A673 (cell line): ENCODE measurements around the gene KIF26B. TPM values are rescaled to one million over a fixed set of nuclear protein-coding genes. Genes with fewer than 3 reads are reported as not detected.

Source experiments
- BruUV-seq: library from RNA; stranded (reverse); fragments of 400-500 nt; replicated peaks from 2 replicates; lab custom pipeline; 2021; lab: Mats Ljungman, UMichigan
- CTCF ChIA-PET: fragments of 300-600 bp; sonication (Branson Sonifier 250); formaldehyde crosslinking; loops from one replicate; lab custom pipeline; 2022; ENCODE audit warnings: antibody characterized with exemption; lab: Charles Lee
- POLR2A ChIA-PET: fragments of 300-600 bp; sonication (Branson Sonifier 250); formaldehyde crosslinking; loops from one replicate; lab custom pipeline; 2022; ENCODE audit warnings: antibody characterized with exemption; ENCODE audit not compliant: low non-redundant PET; lab: Charles Lee
- DNase-seq: peaks from one replicate; pipeline ENCODE4 v3.0.0-alpha.2; 2015; ENCODE audit warnings: low spot score
- H3K27ac ChIP-seq: fragments of 200-600 bp; sonication (generic); 2 replicates; pipeline ENCODE4 v1.5.1; 2016; ENCODE audit warnings: mixed run types, low read depth, mild to moderate bottlenecking, mixed read lengths, antibody characterized with exemption, low read length; ENCODE audit not compliant: poor library complexity, severe bottlenecking
- H3K27me3 ChIP-seq: fragments of 200-600 bp; sonication (generic); replicated peaks from 2 replicates; pipeline ENCODE4 v1.6.1; 2017; ENCODE audit warnings: mixed run types, low read depth, mild to moderate bottlenecking, mixed read lengths, antibody characterized with exemption, low read length; ENCODE audit not compliant: insufficient read depth, poor library complexity
- H3K36me3 ChIP-seq: fragments of 200-600 bp; sonication (generic); 2 replicates; pipeline ENCODE4 v1.6.1; 2016; ENCODE audit warnings: mixed run types, mild to moderate bottlenecking, mixed read lengths, antibody characterized with exemption, low read length; ENCODE audit not compliant: insufficient read depth, poor library complexity, severe bottlenecking
- H3K4me1 ChIP-seq: fragments of 200-600 bp; sonication (generic); 2 replicates; pipeline ENCODE4 v1.6.1; 2017; ENCODE audit warnings: mixed run types, mild to moderate bottlenecking, mixed read lengths, antibody characterized with exemption, low read length; ENCODE audit not compliant: insufficient read depth, poor library complexity, severe bottlenecking
- H3K4me3 ChIP-seq: fragments of 200-600 bp; sonication (generic); 2 replicates; pipeline ENCODE4 v1.5.1; 2016; ENCODE audit warnings: low read depth, mixed run types, mild to moderate bottlenecking, mixed read lengths, low read length; ENCODE audit not compliant: poor library complexity, severe bottlenecking
- H3K9me3 ChIP-seq: fragments of 200-600 bp; sonication (generic); 2 replicates; pipeline ENCODE4 v1.6.1; 2016; ENCODE audit warnings: mixed run types, low read depth, mild to moderate bottlenecking, mixed read lengths, antibody characterized with exemption, low read length; ENCODE audit not compliant: poor library complexity, severe bottlenecking
- EZH2 ChIP-seq: fragments of 200-600 bp; sonication (generic); IDR thresholded peaks from 2 replicates; pipeline ENCODE4 v1.6.1; 2017; ENCODE audit warnings: borderline replicate concordance, low read depth, mild to moderate bottlenecking, mixed read lengths, antibody characterized with exemption, low read length; ENCODE audit not compliant: poor library complexity, severe bottlenecking
- intact Hi-C: fragments of 100-400 bp; cut with micrococcal nuclease; formaldehyde crosslinking; loops from one replicate; pipeline ENCODE4 v1.10.0; 2022; ENCODE audit not compliant: unreplicated experiment
- total RNA-seq: library from RNA; stranded (reverse); gene quantifications from 2 replicates; pipeline ENCODE4 v1.2.3, GENCODE V29; 2021
- TF ChIP-seq, protein P1 (sequence below): fragments of 300-800, 200-600 bp; sonication (generic); conservative IDR thresholded peaks from 2 replicates; pipeline ENCODE4 v1.5.1; 2017; ENCODE audit warnings: low read depth, mild to moderate bottlenecking, antibody characterized with exemption, low read length, moderate library complexity, mixed read lengths

Gene KIF26B
- total RNA-seq, 1 experiment from 2014 or later: not detected

DNA sequence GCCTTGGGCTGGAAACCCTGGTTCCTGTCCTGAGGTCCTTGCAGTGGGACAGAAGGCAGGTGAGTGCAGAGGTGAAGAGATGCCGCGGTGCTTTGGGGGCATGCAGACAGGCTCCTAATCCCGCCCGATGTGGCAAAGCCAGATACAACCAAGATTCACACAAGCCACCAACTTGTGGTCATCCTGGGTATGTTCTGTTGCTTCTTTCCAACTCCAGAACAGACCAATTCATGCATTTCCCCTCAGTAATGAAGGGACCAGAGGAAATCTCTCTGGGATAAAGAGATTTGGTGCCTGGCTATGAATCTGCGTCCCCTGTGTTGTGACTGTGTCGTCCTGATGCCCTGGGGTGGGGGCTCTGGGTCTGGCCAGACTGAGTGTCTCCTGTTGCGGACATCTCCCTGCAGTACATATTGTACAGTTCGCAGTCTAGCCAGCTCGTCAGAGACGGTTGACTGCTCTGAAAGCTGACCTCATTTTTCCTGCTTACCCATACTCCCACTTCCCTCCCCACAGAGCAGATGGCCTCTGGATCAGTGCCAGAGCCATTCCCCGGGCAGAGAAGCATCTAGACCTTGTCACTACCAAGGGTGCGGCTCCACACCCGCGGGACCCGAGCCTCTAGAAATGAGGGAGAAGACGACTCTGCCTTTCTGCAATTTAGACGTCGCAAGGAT is 216.3 kb downstream of the KIF26B start:
- intact Hi-C loops: no loop called here
- no peak overlapping the region for H3K27ac ChIP-seq
- H3K4me1 ChIP-seq: no peaks in the 10 kb centered on the region
- CTCF ChIA-PET: no interaction called here
- H3K36me3 ChIP-seq: no peaks in the 10 kb centered on the region
- H3K27me3 ChIP-seq: peaks cover 25% of the 10 kb centered on the region
- TF ChIP-seq, protein P1, sequence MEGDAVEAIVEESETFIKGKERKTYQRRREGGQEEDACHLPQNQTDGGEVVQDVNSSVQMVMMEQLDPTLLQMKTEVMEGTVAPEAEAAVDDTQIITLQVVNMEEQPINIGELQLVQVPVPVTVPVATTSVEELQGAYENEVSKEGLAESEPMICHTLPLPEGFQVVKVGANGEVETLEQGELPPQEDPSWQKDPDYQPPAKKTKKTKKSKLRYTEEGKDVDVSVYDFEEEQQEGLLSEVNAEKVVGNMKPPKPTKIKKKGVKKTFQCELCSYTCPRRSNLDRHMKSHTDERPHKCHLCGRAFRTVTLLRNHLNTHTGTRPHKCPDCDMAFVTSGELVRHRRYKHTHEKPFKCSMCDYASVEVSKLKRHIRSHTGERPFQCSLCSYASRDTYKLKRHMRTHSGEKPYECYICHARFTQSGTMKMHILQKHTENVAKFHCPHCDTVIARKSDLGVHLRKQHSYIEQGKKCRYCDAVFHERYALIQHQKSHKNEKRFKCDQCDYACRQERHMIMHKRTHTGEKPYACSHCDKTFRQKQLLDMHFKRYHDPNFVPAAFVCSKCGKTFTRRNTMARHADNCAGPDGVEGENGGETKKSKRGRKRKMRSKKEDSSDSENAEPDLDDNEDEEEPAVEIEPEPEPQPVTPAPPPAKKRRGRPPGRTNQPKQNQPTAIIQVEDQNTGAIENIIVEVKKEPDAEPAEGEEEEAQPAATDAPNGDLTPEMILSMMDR: no peak
- no peak for TF ChIP-seq EZH2
- H3K9me3 ChIP-seq: no peaks in the 10 kb centered on the region
- POLR2A ChIA-PET: no interaction called here
- BruUV-seq: no TSS peak
- DNase-seq: no peak
- H3K4me3 ChIP-seq: no peak overlapping the region

- POLR2A ChIA-PET: no interaction called here
- H3K27me3 ChIP-seq: peaks cover 26% of the 10 kb centered on the region
- no peaks in the 10 kb centered on the region for H3K4me1 ChIP-seq
- no peaks in the 10 kb centered on the region for H3K9me3 ChIP-seq
- intact Hi-C loops: no loop called here
- DNase-seq: no peak
- TF ChIP-seq EZH2: no peak
- TF ChIP-seq, protein P1: no peak
- H3K4me3 ChIP-seq: no peak overlapping the region
- no peaks in the 10 kb centered on the region for H3K36me3 ChIP-seq
- no peak overlapping the region for H3K27ac ChIP-seq
- CTCF ChIA-PET: no interaction called here
- BruUV-seq: no TSS peak
Measured at GRCh38 chr1:245373131-245373530, 218.3 kb downstream of the KIF26B start.

GRCh38 chr1:245375789-245376460 is 221.1 kb downstream of the KIF26B start:
- H3K36me3 ChIP-seq: no peaks in the 10 kb centered on the region
- POLR2A ChIA-PET: no interaction called here
- CTCF ChIA-PET: interaction anchor here (0.6 kb wide), 1 partner anchor 337 kb away, joined by 6 read pairs; no protein-coding TSS in a partner anchor
- BruUV-seq: no TSS peak
- DNase-seq: no peak
- H3K27ac ChIP-seq: no peak overlapping the region
- no peak for TF ChIP-seq EZH2
- TF ChIP-seq, protein P1: no peak
- H3K4me3 ChIP-seq: no peak overlapping the region
- no peaks in the 10 kb centered on the region for H3K9me3 ChIP-seq
- no peaks in the 10 kb centered on the region for H3K4me1 ChIP-seq
- intact Hi-C loops: no loop called here
- peaks cover 22% of the 10 kb centered on the region for H3K27me3 ChIP-seq
